IMR-90 (cell line): Measurements from ENCODE around the gene SPAG9. TPM values are rescaled to one million over a fixed set of nuclear protein-coding genes. Genes with fewer than 3 reads are reported as not detected.

Experiments used
- ATAC-seq: fragments of 200-7000 bp; cut with Tn5 transposase; 2 replicates; pipeline ENCODE4 v1.9.1; 2020; ENCODE audit warnings: low read depth, mild to moderate bottlenecking, moderate library complexity
- BruUV-seq: library from RNA; stranded (reverse); fragments of 400-500 nt; replicated peaks from 2 replicates; lab custom pipeline; 2021; lab: Mats Ljungman, UMichigan
- CTCF ChIA-PET: fragments of 300-600 bp; formaldehyde crosslinking; extraction: SDS; loops from one replicate; lab custom pipeline; 2021; ENCODE audit warnings: antibody characterized with exemption; lab: Yijun Ruan, JAX
- POLR2A ChIA-PET: fragments of 300-600 bp; sonication (Branson Sonifier 250); formaldehyde crosslinking; loops from one replicate; lab custom pipeline; 2022; ENCODE audit warnings: antibody characterized with exemption; ENCODE audit not compliant: unreplicated experiment; lab: Charles Lee
- DNase-seq: peaks from one replicate; pipeline ENCODE4 v3.0.0; 2013
- H2AFZ ChIP-seq: replicated peaks from 2 replicates; pipeline ENCODE3; 2013; ENCODE audit warnings: low read length, mild to moderate bottlenecking; ENCODE audit not compliant: poor library complexity
- H2AK5ac ChIP-seq: 2 replicates; pipeline ENCODE4 v1.6.1; 2013; ENCODE audit warnings: low read depth, low read length, inconsistent platforms
- H2AK9ac ChIP-seq: replicated peaks from 2 replicates; pipeline ENCODE3; 2013; ENCODE audit warnings: mild to moderate bottlenecking, low read depth, low read length, moderate library complexity; ENCODE audit not compliant: poor library complexity
- H2BK120ac ChIP-seq: 2 replicates; pipeline ENCODE4 v1.6.1; 2013; ENCODE audit warnings: low read depth, low read length, inconsistent platforms
- H2BK15ac ChIP-seq: 3 replicates; pipeline ENCODE4 v1.6.1; 2013; ENCODE audit warnings: low read depth, low read length, inconsistent platforms
- H2BK20ac ChIP-seq: 2 replicates; pipeline ENCODE4 v1.6.1; 2013; ENCODE audit warnings: low read depth, mild to moderate bottlenecking, inconsistent platforms, low read length, moderate library complexity
- H2BK5ac ChIP-seq: 2 replicates; pipeline ENCODE4 v1.6.1; 2013; ENCODE audit warnings: mild to moderate bottlenecking, low read depth, low read length, inconsistent platforms; ENCODE audit not compliant: poor library complexity, severe bottlenecking
- H3K14ac ChIP-seq: replicated peaks from 2 replicates; pipeline ENCODE4 v1.6.1; 2013; ENCODE audit warnings: low read depth, low read length, inconsistent platforms
- H3K18ac ChIP-seq: 2 replicates; pipeline ENCODE4 v1.6.1; 2013; ENCODE audit warnings: low read depth, low read length, control low read depth
- H3K23ac ChIP-seq: 2 replicates; pipeline ENCODE4 v1.6.1; 2013; ENCODE audit warnings: low read depth, low read length, inconsistent platforms
- H3K27ac ChIP-seq: 2 replicates; pipeline ENCODE4 v1.5.1; 2013; ENCODE audit warnings: mild to moderate bottlenecking, control low read depth, low read length; ENCODE audit not compliant: insufficient read depth
- H3K27me3 ChIP-seq: 2 replicates; pipeline ENCODE4 v1.6.1; 2013; ENCODE audit warnings: low read length; ENCODE audit not compliant: control insufficient read depth, insufficient read depth
- H3K36me3 ChIP-seq: 2 replicates; pipeline ENCODE4 v1.6.1; 2013; ENCODE audit warnings: low read length, mixed read lengths; ENCODE audit not compliant: control insufficient read depth, insufficient read depth
- H3K4ac ChIP-seq: 2 replicates; pipeline ENCODE4 v1.6.1; 2013; ENCODE audit warnings: low read depth, low read length, inconsistent platforms
- H3K4me1 ChIP-seq: 2 replicates; pipeline ENCODE4 v1.6.1; 2013; ENCODE audit warnings: low read length, mixed read lengths; ENCODE audit not compliant: control insufficient read depth, insufficient read depth
- H3K4me2 ChIP-seq: 2 replicates; pipeline ENCODE4 v1.6.1; 2013; ENCODE audit warnings: low read depth, mild to moderate bottlenecking, control low read depth, low read length, moderate library complexity
- H3K4me3 ChIP-seq: 2 replicates; pipeline ENCODE4 v1.5.1; 2013; ENCODE audit warnings: low read depth, mild to moderate bottlenecking, control low read depth, low read length, moderate library complexity; ENCODE audit not compliant: insufficient read depth
- H3K56ac ChIP-seq: 2 replicates; pipeline ENCODE4 v1.6.1; 2013; ENCODE audit warnings: low read length, inconsistent platforms; ENCODE audit not compliant: insufficient read depth; ENCODE audit errors: extremely low read depth
- H3K79me1 ChIP-seq, 2 experiments: 2 replicates each; pipeline ENCODE4 v1.6.1; 2013; ENCODE audit warnings: low read length in 2 of 2, inconsistent platforms in 1 of 2, low read depth in 1 of 2
- H3K9ac ChIP-seq: 2 replicates; pipeline ENCODE4 v1.6.1; 2013; ENCODE audit warnings: low read depth, low read length, control low read depth
- H3K9me1 ChIP-seq: 2 replicates; pipeline ENCODE4 v1.6.1; 2013; ENCODE audit warnings: low read length, inconsistent platforms; ENCODE audit not compliant: insufficient read depth
- H3K9me3 ChIP-seq: 2 replicates; pipeline ENCODE4 v1.6.1; 2013; ENCODE audit warnings: low read length; ENCODE audit not compliant: control insufficient read depth, insufficient read depth
- H4K20me1 ChIP-seq: 2 replicates; pipeline ENCODE4 v1.6.1; 2013; ENCODE audit warnings: low read length, inconsistent platforms; ENCODE audit not compliant: insufficient read depth
- H4K5ac ChIP-seq: 2 replicates; pipeline ENCODE4 v1.6.1; 2013; ENCODE audit warnings: mild to moderate bottlenecking, low read depth, low read length, control low read depth
- H4K8ac ChIP-seq, 2 experiments: 2 replicates each; pipeline ENCODE4 v1.6.1; 2013; ENCODE audit warnings: low read depth in 2 of 2, low read length in 2 of 2, control low read depth in 1 of 2, inconsistent platforms in 1 of 2
- H4K91ac ChIP-seq: 2 replicates; pipeline ENCODE4 v1.6.1; 2013; ENCODE audit warnings: low read depth, low read length, inconsistent platforms; ENCODE audit not compliant: insufficient read depth
- CEBPB ChIP-seq: IDR thresholded peaks from 2 replicates; pipeline ENCODE4 v1.6.1; 2012; ENCODE audit warnings: low read depth, low read length, improper control_type of control experiment
- CHD1 ChIP-seq: IDR thresholded peaks from 2 replicates; pipeline ENCODE4 v1.6.1; 2012; ENCODE audit warnings: low read depth, low read length, improper control_type of control experiment
- CTCF ChIP-seq: conservative IDR thresholded peaks from 2 replicates; pipeline ENCODE4 v1.5.1; 2012; ENCODE audit warnings: mild to moderate bottlenecking, low read depth, low read length, improper control_type of control experiment
- ELK1 ChIP-seq: fragments of 150-350 bp; IDR thresholded peaks from 2 replicates; pipeline ENCODE4 v1.6.1; 2016; ENCODE audit warnings: low read depth, mild to moderate bottlenecking, low read length, moderate library complexity, borderline replicate concordance
- FOS ChIP-seq: fragments of 150-350 bp; IDR thresholded peaks from 2 replicates; pipeline ENCODE4 v1.6.1; 2016; ENCODE audit warnings: low read depth, low read length
- MAZ ChIP-seq: IDR thresholded peaks from 2 replicates; pipeline ENCODE4 v1.6.1; 2012; ENCODE audit warnings: low read depth, mild to moderate bottlenecking, low read length, improper control_type of control experiment, moderate library complexity, borderline replicate concordance
- MXI1 ChIP-seq: IDR thresholded peaks from 2 replicates; pipeline ENCODE4 v1.6.1; 2012; ENCODE audit warnings: low read depth, mild to moderate bottlenecking, low read length, moderate library complexity, borderline replicate concordance
- NFE2L2 ChIP-seq: fragments of 150-350 bp; IDR thresholded peaks from 2 replicates; pipeline ENCODE4 v1.6.1; 2016; ENCODE audit warnings: low read depth, mild to moderate bottlenecking, low read length
- POLR2A ChIP-seq: IDR thresholded peaks from 2 replicates; pipeline ENCODE4 v1.6.1; 2012; ENCODE audit warnings: mild to moderate bottlenecking, low read depth, low read length
- RAD21 ChIP-seq: IDR thresholded peaks from 2 replicates; pipeline ENCODE4 v1.6.1; 2012; ENCODE audit warnings: low read length, improper control_type of control experiment
- RFX5 ChIP-seq: IDR thresholded peaks from 2 replicates; pipeline ENCODE4 v1.8.0; 2012; ENCODE audit warnings: low read depth, mild to moderate bottlenecking, low read length, moderate library complexity
- SMC3 ChIP-seq: fragments of 150-350 bp; IDR thresholded peaks from 2 replicates; pipeline ENCODE4 v1.6.1; 2016; ENCODE audit warnings: low read depth, mild to moderate bottlenecking, antibody characterized with exemption, low read length, moderate library complexity
- WGBS, 2 experiments: methylation state at CpG; one replicate each; pipeline versions ENCODE4 v1.1.5 to v1.1.7; 2013; ENCODE audit warnings: missing lambda C conversion rate in 2 of 2; ENCODE audit not compliant: insufficient read length in 1 of 2; ENCODE audit errors: extremely low coverage in 2 of 2; 5-methylcytosine and 5-hydroxymethylcytosine counted together
- dilution Hi-C: fragments of 300-500 bp; cut with HindIII; formaldehyde crosslinking; loops from one replicate; pipeline ENCODE4 v1.14.3; 2018; ENCODE audit warnings: low sequenced_read_pairs; ENCODE audit not compliant: unreplicated experiment
- in situ Hi-C: fragments of 300-500 bp; cut with MboI; formaldehyde crosslinking; loops from 3 replicates; pipeline ENCODE4 v1.14.3; 2019; ENCODE audit warnings: low sequenced_read_pairs, inconsistent platforms, mixed read lengths
- intact Hi-C: fragments of 100-400 bp; cut with micrococcal nuclease; formaldehyde crosslinking; loops from 2 replicates; pipeline ENCODE4 v1.10.0; 2022
- polyA plus RNA-seq, 3 experiments: library from polyadenylated mRNA; depleted of rRNA; stranded (reverse); fragments of >200 nt; gene quantifications; 2 replicates each; pipeline ENCODE4 v1.2.3, GENCODE V29; 2012; ENCODE audit warnings: low replicate concordance in 1 of 3
- total RNA-seq: library from RNA; depleted of rRNA; stranded (reverse); fragments of >200 nt; gene quantifications from 2 replicates; pipeline ENCODE4 v1.2.3, GENCODE V29; 2012

SPAG9 gene
- total and polyA plus RNA-seq, 2 of the 4 experiments (the other 2 are of a cell fraction) = 26.7 to 75.5 TPM

GRCh38 chr17:51121620-51122472, 1.2 kb upstream of the SPAG9 start:
- Histone ChIP-seq H3K27me3 (no peaks in the 10 kb centered on the region), H3K4me1 (peaks cover 6% of the 10 kb centered on the region), H2BK20ac (peak overlapping the region; percentile 53; the same call in 1 of the 2 replicates), H2AFZ (peak overlapping the region; percentile 90), H3K9me3 (no peaks in the 10 kb centered on the region), H2BK5ac (peak overlapping the region; percentile 85), H2BK120ac (peak overlapping the region; percentile 71), H3K27ac (peak overlapping the region; percentile 93), H4K91ac (peak overlapping the region; percentile 73), H2AK5ac (peak overlapping the region; percentile 83), H3K14ac (peak overlapping the region; percentile 66), H4K8ac (peak overlapping the region; percentile 75 to 99), H3K4me3 (peak overlapping the region; percentile 56), H3K9ac (peak overlapping the region; percentile 81; the same call in 1 of the 2 replicates), H4K20me1 (peaks cover 35% of the 10 kb centered on the region), H2AK9ac (peak overlapping the region; percentile 65), H3K56ac (peak overlapping the region; percentile 21; the same call in 1 of the 2 replicates), H3K18ac (peak overlapping the region; percentile 76; the same call in 1 of the 2 replicates), H3K9me1 (peaks cover 21% of the 10 kb centered on the region), H3K4ac (peak overlapping the region; percentile 91), H3K79me1 (peaks cover 10 to 26% of the 10 kb centered on the region in 2 experiments; a peak in 3 of 4 replicates), H3K23ac (peak overlapping the region; percentile 93; the same call in 1 of the 2 replicates), H2BK15ac (peak overlapping the region; percentile 72), H4K5ac (peak overlapping the region; percentile 93), H3K4me2 (peak overlapping the region; percentile 93), H3K36me3 (no peaks in the 10 kb centered on the region)
- ATAC-seq (peak; percentile 15; the same call in 1 of the 2 replicates), DNase-seq (peak; percentile 94)
- BruUV-seq = no TSS peak
- intact Hi-C loops (loop anchor here (1.0 to 2.0 kb wide), 2 partner anchors 31 to 65 kb away; partner anchors contain the start of gene NME1), dilution Hi-C loops (no loop called here), in situ Hi-C loops (no loop called here)
- 0% methylated on average over 4 of the region's 23 CpGs; no CpG with 5 or more reads in 1 of the 2 experiments for WGBS, 2 experiments
- ChIA-PET POLR2A (no interaction called here), CTCF (interaction anchor here (0.6 to 1.7 kb wide), 2 partner anchors 32 to 65 kb away, joined by 3 to 5 read pairs; partner anchors contain the start of gene NME1)
- TF ChIP-seq RAD21 (no peak), CHD1 (0 out of 2 replicates have a peak, but pooled peaks have one; percentile 16), ELK1 (no peak), NFE2L2 (no peak; the same call in 1 of the 2 replicates), CTCF (no peak), RFX5 (no peak), MAZ (no peak), SMC3 (no peak), MXI1 (0 out of 2 replicates have a peak, but pooled peaks have one; percentile 41), CEBPB (peak; percentile 50), FOS (peak; percentile 78), POLR2A (peak; percentile 92)
